ENCODE measurements around the gene GARIN3.
"Not testable (repeated sequence)": the region's sequence is repeated elsewhere in the genome, so short reads cannot be mapped to it uniquely, and the experiment has no call there.

GARIN3 gene

DNA sequence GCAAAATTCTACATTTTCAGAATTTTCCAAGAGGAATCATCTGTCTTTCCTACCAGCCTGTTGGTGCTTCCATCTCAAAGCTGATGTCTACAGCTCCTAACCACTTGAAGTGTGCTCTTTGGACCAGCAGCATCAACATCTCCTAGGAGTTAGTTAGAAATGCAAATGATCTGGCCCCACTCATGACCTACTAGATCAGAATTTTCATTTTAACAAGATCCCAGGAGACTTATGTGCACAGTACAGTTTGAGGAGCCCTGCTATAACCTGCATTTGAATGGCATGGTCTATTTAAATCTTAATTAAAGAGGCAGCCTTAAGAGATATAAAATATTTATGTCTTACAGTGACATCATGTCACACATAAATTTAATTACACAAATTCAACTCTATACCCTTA, 48.4 kb upstream of the GARIN3 start:
- Histone ChIP-seq H3K9ac (ENCODE audit: low read depth, low read length) (peak overlapping the region; percentile 18; the same call in 1 of the 2 replicates), H3K4me3 (ENCODE audit: low read depth in 1 of 2, low read length in 2 of 2) (no peak overlapping the region)
- no peak for TF ChIP-seq EZH2 (IDR thresholded peaks at IDR 0.05; ENCODE audit: borderline replicate concordance, low read depth, low read length, severe bottlenecking)

DNA sequence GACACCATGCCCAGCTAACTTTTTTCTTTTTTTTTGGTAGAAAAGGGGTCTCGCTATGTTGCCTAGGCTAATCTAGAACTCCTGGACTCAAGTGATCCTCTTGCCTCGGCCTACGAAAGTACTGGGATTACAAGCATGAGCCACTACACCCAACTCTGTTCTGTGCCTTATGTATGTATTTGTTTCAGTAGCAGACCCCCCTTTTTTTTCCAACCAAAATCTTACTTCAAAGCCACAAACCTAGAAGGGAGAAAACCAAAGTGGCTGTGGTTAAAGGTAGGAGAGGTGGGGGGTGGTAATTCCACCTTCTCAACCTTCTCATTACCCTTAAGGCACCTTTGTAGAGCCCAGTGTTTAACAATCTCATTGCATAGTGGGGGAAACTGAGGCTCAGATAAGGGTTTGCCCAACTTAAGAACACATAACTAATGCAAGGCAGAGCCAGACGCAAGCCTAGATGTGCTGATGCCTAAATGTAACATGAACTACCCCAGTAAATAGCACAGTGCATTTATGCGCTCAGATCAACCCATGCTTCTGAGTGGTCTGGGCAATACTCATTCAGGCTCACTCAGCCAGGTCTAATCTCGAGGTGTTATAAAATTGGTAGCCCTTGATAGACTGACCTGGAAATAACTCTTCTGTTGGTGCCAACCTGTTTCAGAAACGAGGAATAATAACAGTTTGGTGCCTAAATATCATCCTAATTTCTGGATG, 47.6 kb upstream of the GARIN3 start:
- H3K36me3 ChIP-seq (ENCODE audit: insufficient read depth, low read length), result peaks cover 91% of the 10 kb centered on the region
- H2AFZ ChIP-seq (ENCODE audit: low read depth, low read length), result no peak overlapping the region
- no peaks in the 10 kb centered on the region for H3K27me3 ChIP-seq (ENCODE audit: insufficient read depth, low read length, poor library complexity)
- H3K4me2 ChIP-seq (ENCODE audit: insufficient read depth, low read length), result no peak overlapping the region
- peak overlapping the region; percentile 86 for H3K27ac ChIP-seq (ENCODE audit: low read length)
- H4K20me1 ChIP-seq (ENCODE audit: insufficient read depth, low read length), result 0 out of 2 replicates have a peak, but pooled peaks cover 2% of the 10 kb centered on the region
- no peak overlapping the region for H3K4me3 ChIP-seq (ENCODE audit: low read depth in 1 of 2, low read length in 2 of 2)
- H3K9me3 ChIP-seq (ENCODE audit: insufficient read depth, low read length, severe bottlenecking), result no peaks in the 10 kb centered on the region
- ATAC-seq (ENCODE audit: insufficient read depth, low read depth) (no peak), DNase-seq (no peak)
- H3K79me2 ChIP-seq (ENCODE audit: insufficient read depth, low read length), result peaks cover 33% of the 10 kb centered on the region
- H3K4me1 ChIP-seq (ENCODE audit: insufficient read depth, low read length), result peaks cover 87% of the 10 kb centered on the region
- H3K9ac ChIP-seq (ENCODE audit: low read depth, low read length), result no peak overlapping the region; the same call in 1 of the 2 replicates
- no peak for TF ChIP-seq EZH2 (IDR thresholded peaks at IDR 0.05; ENCODE audit: borderline replicate concordance, low read depth, low read length, severe bottlenecking)
- TF ChIP-seq, protein P1, sequence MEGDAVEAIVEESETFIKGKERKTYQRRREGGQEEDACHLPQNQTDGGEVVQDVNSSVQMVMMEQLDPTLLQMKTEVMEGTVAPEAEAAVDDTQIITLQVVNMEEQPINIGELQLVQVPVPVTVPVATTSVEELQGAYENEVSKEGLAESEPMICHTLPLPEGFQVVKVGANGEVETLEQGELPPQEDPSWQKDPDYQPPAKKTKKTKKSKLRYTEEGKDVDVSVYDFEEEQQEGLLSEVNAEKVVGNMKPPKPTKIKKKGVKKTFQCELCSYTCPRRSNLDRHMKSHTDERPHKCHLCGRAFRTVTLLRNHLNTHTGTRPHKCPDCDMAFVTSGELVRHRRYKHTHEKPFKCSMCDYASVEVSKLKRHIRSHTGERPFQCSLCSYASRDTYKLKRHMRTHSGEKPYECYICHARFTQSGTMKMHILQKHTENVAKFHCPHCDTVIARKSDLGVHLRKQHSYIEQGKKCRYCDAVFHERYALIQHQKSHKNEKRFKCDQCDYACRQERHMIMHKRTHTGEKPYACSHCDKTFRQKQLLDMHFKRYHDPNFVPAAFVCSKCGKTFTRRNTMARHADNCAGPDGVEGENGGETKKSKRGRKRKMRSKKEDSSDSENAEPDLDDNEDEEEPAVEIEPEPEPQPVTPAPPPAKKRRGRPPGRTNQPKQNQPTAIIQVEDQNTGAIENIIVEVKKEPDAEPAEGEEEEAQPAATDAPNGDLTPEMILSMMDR (IDR thresholded peaks at IDR 0.05; ENCODE audit: borderline replicate concordance, extremely low read depth, low read length, poor library complexity, severe bottlenecking), result no peak

More for the DNA sequence above, 48.4 kb upstream of the GARIN3 start:
- H3K9me3 ChIP-seq (ENCODE audit: insufficient read depth, low read length, severe bottlenecking), result no peaks in the 10 kb centered on the region
- no peaks in the 10 kb centered on the region for H3K27me3 ChIP-seq (ENCODE audit: insufficient read depth, low read length, poor library complexity)
- peak overlapping the region; percentile 86 for H3K27ac ChIP-seq (ENCODE audit: low read length)
- H3K79me2 ChIP-seq (ENCODE audit: insufficient read depth, low read length), result peaks cover 27% of the 10 kb centered on the region
- peaks cover 91% of the 10 kb centered on the region for H3K36me3 ChIP-seq (ENCODE audit: insufficient read depth, low read length)
- ATAC-seq (ENCODE audit: insufficient read depth, low read depth) (no peak), DNase-seq (no peak)
- 0 out of 2 replicates have a peak overlapping the region, but pooled peaks have one; percentile 19 for H3K4me2 ChIP-seq (ENCODE audit: insufficient read depth, low read length)
- H2AFZ ChIP-seq (ENCODE audit: low read depth, low read length), result no peak overlapping the region
- peaks cover 85% of the 10 kb centered on the region for H3K4me1 ChIP-seq (ENCODE audit: insufficient read depth, low read length)
- no peaks in the 10 kb centered on the region for H4K20me1 ChIP-seq (ENCODE audit: insufficient read depth, low read length)

DNA sequence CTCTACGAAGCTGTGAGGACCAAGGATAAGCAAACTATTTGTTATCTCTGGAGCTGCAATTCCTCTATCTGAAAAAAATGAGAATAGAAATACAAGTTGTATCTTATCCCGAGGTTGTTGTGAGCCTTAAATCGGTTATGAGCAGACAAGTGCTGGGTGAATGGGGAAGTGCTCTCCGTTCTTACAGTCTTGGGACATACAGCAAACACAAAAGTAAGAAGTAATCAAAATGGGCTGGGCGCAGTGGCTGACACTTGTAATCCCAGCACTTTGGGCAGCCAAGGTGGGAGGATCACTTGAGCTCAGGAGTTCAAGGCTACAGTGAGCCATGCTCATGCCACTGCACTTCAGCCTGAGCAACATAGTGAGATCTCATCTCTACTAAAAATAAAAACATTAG, 46.2 kb upstream of the GARIN3 start:
- Histone ChIP-seq H3K36me3 (ENCODE audit: insufficient read depth, low read length) (peaks cover 94% of the 10 kb centered on the region), H3K4me1 (ENCODE audit: insufficient read depth, low read length) (peaks cover 75% of the 10 kb centered on the region), H3K9ac (ENCODE audit: low read depth, low read length) (no peak overlapping the region), H3K4me2 (ENCODE audit: insufficient read depth, low read length) (no peak overlapping the region), H3K27ac (ENCODE audit: low read length) (0 out of 2 replicates have a peak overlapping the region, but pooled peaks have one; percentile 15), H2AFZ (ENCODE audit: low read depth, low read length) (no peak overlapping the region), H3K27me3 (ENCODE audit: insufficient read depth, low read length, poor library complexity) (no peaks in the 10 kb centered on the region), H3K4me3 (ENCODE audit: low read depth in 1 of 2, low read length in 2 of 2) (no peak overlapping the region), H4K20me1 (ENCODE audit: insufficient read depth, low read length) (peaks cover 15% of the 10 kb centered on the region), H3K79me2 (ENCODE audit: insufficient read depth, low read length) (peaks cover 46% of the 10 kb centered on the region), H3K9me3 (ENCODE audit: insufficient read depth, low read length, severe bottlenecking) (no peaks in the 10 kb centered on the region)
- DNase-seq, result no peak
- TF ChIP-seq, protein P1 (IDR thresholded peaks at IDR 0.05; ENCODE audit: borderline replicate concordance, extremely low read depth, low read length, poor library complexity, severe bottlenecking), result no peak
- no peak for TF ChIP-seq EZH2 (IDR thresholded peaks at IDR 0.05; ENCODE audit: borderline replicate concordance, low read depth, low read length, severe bottlenecking)
- no peak for ATAC-seq (ENCODE audit: insufficient read depth, low read depth)

DNA sequence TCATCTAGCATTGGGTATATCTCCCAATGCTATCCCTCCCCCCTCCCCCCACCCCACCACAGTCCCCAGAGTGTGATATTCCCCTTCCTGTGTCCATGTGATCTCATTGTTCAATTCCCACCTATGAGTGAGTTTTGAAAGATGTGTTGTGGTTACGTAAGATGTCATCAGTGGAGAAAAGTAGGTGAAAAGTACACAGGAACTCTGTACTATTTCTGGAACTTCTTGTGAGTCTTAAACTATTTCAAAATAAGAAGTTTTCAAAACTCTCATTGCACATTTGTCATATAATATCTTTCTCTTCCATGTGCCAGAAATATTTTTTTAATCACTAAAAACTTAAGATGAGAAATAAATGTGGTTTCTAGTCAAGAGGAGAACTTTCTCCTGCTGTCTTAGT, 44.6 kb upstream of the GARIN3 start:
- H3K36me3 ChIP-seq (ENCODE audit: insufficient read depth, low read length), result peaks cover 88% of the 10 kb centered on the region
- H3K4me1 ChIP-seq (ENCODE audit: insufficient read depth, low read length), result peaks cover 59% of the 10 kb centered on the region
- not testable (repeated sequence) for H3K27me3 ChIP-seq (ENCODE audit: insufficient read depth, low read length, poor library complexity); H3K4me2 ChIP-seq (ENCODE audit: insufficient read depth, low read length); H2AFZ ChIP-seq (ENCODE audit: low read depth, low read length); DNase-seq; H3K4me3 ChIP-seq (ENCODE audit: low read depth in 1 of 2, low read length in 2 of 2); H3K9ac ChIP-seq (ENCODE audit: low read depth, low read length); H3K9me3 ChIP-seq (ENCODE audit: insufficient read depth, low read length, severe bottlenecking); ATAC-seq (ENCODE audit: insufficient read depth, low read depth)
- peaks cover 20% of the 10 kb centered on the region for H4K20me1 ChIP-seq (ENCODE audit: insufficient read depth, low read length)
- peak overlapping the region; percentile 51; the same call in 1 of the 2 replicates for H3K27ac ChIP-seq (ENCODE audit: low read length)
- H3K79me2 ChIP-seq (ENCODE audit: insufficient read depth, low read length), result peaks cover 57% of the 10 kb centered on the region
